NCI-H1048 (cell line): ENCODE results near the gene PRKAG2.
"Not testable (repeated sequence)": the region's sequence is repeated elsewhere in the genome, so short reads cannot be mapped to it uniquely, and the experiment has no call there.

Source experiments
- DNase-seq: peaks from one replicate; lab custom pipeline; 2025; lab: John Stamatoyannopoulos, UW

Gene PRKAG2

DNA sequence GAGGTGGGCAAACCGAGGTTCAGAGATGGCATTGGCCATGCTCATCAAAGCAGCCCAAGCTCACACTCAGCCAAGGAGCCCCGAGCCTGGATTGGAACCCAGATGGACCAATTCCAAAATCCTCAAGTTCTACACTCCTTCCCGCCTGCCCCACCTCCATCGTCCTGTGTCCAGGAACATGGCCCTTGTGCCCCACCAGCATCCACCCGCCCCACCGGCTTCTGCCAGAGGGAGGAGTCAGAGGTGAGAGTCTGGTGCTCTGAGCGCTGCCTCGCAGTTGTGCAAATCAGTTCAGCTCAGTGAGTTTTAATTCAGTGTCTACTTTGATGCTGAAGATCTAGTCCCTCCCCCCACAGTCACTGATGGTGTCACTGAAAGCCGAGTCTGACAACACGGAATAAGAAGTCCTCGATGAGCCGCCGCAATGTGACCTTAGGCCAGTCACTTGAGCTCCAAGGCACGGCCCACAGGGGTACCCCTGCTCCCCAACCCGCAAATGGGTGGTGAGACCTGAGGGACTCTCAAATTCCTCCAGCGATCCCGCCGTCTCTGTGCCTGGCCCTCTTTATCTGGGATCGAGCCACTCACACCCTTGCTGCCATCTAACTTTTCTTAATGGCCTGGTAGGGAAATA is 26.3 kb downstream of the PRKAG2 start:
- no peak for DNase-seq

DNA sequence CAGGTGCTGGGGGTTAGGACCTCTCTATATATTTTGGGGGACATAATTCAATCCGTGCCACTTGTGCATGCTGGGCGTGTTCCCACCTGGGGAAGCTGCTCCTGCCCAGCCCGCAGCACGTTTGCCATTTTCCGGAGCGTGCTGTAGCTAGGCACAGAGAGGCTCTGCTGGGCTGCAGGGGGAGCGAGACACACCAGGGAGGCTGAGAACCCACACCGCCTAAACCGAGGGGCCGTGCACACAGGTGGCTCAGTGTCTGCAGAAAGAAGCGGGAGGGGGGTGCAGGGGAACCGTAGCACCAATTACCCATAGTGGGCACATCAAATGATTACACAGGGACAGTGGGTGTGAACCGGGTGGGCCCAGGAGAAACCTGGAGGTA is 27.0 kb downstream of the PRKAG2 start:
- DNase-seq = no peak

DNA sequence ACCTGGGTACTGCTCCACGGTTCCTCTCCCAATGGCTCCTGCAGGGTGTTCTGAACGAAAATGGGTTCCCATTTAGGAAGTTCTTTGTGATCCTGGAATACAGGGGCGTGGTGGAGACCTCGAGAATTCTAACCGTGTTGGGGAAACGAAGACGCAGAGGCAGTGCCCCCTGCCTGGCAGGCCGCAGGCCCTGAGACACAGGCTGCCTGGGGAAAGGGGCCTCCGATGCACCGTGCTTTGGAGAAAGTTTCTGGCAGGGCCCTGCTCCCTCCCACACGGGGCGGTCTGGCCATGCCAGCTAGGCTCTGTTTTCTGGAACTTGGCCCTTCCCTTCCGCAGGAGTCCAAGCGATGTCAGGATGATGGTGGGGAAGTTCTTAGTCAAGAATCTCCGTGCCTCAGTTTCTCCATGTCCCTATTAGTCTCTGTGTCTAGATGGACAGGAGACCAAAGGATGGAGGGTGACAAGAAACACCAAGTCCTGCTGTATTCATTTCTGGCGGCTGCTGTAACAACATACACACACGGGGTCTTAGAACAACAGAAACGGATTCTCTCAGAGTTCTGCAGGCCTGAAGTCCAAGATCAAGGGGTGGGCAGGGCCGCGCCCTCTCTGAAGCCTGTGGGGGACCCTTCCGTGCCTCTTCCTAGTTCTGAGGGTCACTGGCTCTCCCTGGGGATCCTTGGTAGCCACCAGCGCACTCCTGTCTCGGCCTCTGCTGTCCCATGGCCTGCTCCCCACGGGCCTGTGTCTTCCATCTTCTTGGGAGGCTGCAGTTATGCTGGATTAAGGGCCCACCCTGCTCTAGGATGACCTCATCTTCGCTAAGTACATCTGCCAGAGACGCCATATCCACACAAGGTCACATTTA is 27.7 kb downstream of the PRKAG2 start:
- no peak for DNase-seq

- DNase-seq = no peak
Observed at GRCh38 chr7:151847681-151848081, 29.2 kb downstream of the PRKAG2 start.

DNA sequence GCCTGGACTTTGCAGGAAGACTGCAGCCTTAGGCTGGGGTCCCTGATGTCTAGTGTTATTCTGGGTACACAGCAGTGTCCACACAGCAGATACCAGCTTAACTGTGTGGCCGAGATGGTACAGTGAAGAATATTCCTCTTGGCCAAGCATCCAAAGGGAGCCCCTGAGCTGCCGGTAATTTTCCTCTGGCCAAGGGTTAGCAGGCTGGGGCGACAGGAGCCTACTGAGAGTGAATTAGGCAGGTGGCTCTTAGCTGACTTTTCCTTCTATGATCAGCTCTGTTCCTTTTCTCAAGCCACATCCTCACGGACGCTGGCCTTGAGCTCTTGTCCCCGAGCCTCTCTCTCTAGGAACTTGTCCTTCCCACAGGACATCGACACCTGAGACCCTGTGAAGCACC is 29.8 kb downstream of the PRKAG2 start:
- DNase-seq = no peak

DNA sequence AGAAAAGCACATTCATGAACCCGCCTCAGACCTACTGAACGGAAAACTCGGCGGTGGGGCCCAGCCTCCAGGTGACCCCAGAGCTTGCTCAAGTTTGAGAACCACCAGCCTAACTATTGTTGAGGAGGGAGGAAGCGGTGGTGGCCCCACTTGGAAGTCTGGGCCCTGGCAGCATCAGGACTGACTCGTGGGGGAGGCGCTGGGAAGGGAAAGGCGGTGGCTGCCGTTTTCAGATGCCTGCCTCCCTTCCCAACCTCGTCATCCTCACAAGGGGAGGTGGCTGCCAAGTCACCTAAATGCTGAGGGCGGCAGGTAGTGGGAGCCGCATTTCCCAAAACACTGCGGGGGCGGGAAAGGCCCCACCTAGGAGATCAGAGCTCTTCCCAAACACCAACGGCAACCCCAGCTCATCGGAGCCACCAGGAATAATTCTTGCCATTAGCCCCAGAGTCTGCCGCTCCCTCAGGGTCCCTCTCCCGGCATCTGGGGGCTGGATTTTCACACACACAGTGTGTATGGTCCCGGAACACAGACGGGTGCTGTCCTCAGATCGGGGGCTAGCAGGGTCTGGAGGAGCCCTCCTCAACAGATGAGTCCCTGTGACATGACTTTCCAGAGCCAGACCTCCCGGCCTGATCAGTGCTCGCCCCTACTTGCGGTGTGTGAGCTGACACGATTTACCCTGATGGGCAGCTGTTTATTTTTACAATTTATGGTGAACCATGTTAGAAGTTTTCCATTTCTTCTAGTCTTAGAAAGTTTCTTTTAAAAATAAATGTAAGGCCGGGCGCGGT is 31.3 kb downstream of the PRKAG2 start:
- DNase-seq = no peak

GRCh38 chr7:151844825-151845200 is 32.1 kb downstream of the PRKAG2 start:
- no peak for DNase-seq

- no peak for DNase-seq
Observed at GRCh38 chr7:151844071-151844824, 32.7 kb downstream of the PRKAG2 start.

DNA sequence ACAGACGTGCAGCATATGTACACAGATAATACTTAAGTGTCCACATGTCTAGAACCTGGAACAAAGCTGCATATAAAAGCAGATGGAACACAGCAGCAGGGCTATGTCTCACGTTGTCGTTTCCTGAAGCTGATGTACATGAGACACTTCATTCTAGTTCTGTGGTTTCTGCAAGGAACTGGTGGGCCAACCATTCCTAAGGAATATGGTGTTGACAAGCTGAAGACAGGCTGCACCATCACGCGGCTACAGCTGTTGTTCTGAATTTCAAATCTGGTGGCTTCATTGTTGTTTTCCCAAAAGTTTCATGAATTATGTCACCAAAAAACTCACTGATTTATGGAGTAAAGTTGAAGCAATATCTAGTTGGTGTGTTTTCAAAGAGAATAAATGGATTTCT is 33.7 kb downstream of the PRKAG2 start:
- no peak for DNase-seq

DNA sequence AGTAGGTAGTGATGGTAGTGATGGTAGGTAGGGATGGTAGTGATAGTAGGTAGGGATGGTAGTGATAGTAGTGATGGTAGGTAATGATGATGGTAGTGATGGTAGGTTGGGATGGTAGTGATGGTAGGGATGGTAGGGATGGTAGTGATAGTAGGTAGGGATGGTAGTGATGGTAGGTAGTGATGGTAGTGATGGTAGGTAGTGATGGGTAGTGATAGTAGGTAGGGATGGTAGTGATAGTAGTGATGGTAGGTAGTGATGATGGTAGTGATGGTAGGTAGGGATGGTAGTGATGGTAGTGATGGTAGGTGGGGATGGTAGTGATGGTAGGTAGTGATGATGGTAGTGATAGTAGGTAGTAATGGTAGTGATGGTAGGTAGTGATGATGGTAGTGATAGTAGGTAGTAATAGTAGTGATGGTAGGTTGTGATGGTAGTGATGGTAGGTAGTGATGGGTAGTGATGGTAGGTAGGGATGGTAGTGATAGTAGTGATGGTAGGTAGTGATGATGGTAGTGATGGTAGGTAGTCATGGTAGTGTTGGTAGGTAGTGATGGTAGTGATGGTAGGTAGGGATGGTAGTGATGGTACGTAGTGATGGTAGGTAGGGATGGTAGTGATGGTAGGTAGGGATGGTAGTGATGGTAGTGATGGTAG is 35.4 kb downstream of the PRKAG2 start:
- not testable (repeated sequence) for DNase-seq

GRCh38 chr7:151840088-151840910 is 36.6 kb downstream of the PRKAG2 start:
- DNase-seq = no peak

GRCh38 chr7:151839451-151839921 is 37.4 kb downstream of the PRKAG2 start:
- DNase-seq = no peak

DNA sequence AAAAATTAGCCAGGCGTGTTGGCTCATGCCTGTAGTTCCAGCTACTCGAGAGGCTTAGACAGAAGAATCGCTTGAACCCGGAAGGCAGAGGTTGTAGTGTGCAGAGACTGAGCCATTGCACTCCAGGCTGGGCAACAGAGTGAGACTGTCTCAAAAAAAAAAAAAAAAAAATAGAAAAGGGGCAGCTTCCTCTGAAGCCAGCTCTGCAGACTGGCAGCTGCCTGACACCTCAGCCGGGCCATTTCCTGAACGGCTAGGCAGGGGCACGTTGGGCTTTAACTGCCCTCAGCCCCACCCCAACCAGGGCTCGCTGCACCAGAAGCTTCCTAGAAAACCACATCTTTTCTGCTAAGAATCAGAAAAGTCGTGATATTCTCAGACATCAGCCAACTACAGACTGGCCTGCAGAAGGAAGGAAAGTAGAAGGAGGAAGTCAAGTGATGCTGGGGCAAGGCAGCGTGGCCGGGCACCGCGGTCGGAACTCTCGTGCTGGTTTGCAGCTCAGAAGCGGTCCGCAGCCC is 38.0 kb downstream of the PRKAG2 start:
- no peak for DNase-seq

GRCh38 chr7:151838072-151838471 is 38.8 kb downstream of the PRKAG2 start:
- DNase-seq = no peak

- DNase-seq = no peak
Observed at GRCh38 chr7:151837285-151838042, 39.5 kb downstream of the PRKAG2 start.

GRCh38 chr7:151836927-151837205 is 40.0 kb downstream of the PRKAG2 start:
- DNase-seq = no peak

GRCh38 chr7:151836191-151836926 is 40.6 kb downstream of the PRKAG2 start:
- no peak for DNase-seq

DNA sequence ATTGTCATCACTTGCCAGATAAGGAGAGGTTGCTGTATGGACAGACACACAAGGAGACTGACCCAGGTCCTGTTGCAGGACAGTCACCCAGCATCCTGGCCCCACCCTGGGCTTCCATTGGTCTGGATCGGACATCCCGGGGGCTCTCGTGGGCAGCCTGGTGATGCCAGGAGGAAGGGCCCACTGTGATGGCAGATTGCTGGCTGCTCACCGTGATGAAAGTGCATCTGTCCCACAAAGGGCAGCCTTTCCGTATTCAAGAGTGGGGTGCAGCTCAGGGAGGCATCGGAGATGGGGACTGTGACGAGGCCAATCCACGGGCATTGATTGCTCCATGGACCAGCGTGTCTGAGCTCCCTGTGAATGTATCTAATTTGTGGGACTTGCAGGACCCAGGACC is 41.3 kb downstream of the PRKAG2 start:
- no peak for DNase-seq
